Skin of body (tissue), 2 donors: Measurements from ENCODE around the gene CPPED1. TPM values are rescaled to one million over a fixed set of nuclear protein-coding genes. Genes with fewer than 3 reads are reported as not detected.
A peak's percentile ranks its signal among the peaks of the same experiment; 100 is the strongest.
"Not testable (repeated sequence)": the region's sequence is repeated elsewhere in the genome, so short reads cannot be mapped to it uniquely, and the experiment has no call there.

Source experiments
- DNase-seq: peaks from one replicate; lab custom pipeline; 2025; lab: John Stamatoyannopoulos, UW
- total RNA-seq: library from RNA; depleted of rRNA; stranded (reverse); fragments of >200 nt; gene quantifications from one replicate; pipeline ENCODE4 v1.2.3, GENCODE V29; 2014

Gene CPPED1
- total RNA-seq, 1 donor from 2014 or later, result 7.4 TPM

- no peak for DNase-seq
These were observed 1.0 kb downstream of the CPPED1 start for GRCh38 chr16:12802661-12803060.

GRCh38 chr16:12802048-12802447, 1.6 kb downstream of the CPPED1 start:
- no peak for DNase-seq

- no peak for DNase-seq
These were observed 2.1 kb downstream of the CPPED1 start for GRCh38 chr16:12801511-12802042.

GRCh38 chr16:12800817-12801216, 2.9 kb downstream of the CPPED1 start:
- no peak for DNase-seq

GRCh38 chr16:12799996-12800395, 3.7 kb downstream of the CPPED1 start:
- not testable (repeated sequence) for DNase-seq

GRCh38 chr16:12798846-12799245, 4.8 kb downstream of the CPPED1 start:
- DNase-seq, result no peak

- no peak for DNase-seq
These were observed 5.5 kb downstream of the CPPED1 start for GRCh38 chr16:12798171-12798570.

- DNase-seq, result no peak
These were observed 7.2 kb downstream of the CPPED1 start for GRCh38 chr16:12796498-12796897.

- no peak for DNase-seq
These were observed 8.9 kb downstream of the CPPED1 start for GRCh38 chr16:12794486-12795387.

GRCh38 chr16:12793865-12794240, 9.8 kb downstream of the CPPED1 start:
- DNase-seq, result no peak

GRCh38 chr16:12793120-12793864, 10.4 kb downstream of the CPPED1 start:
- DNase-seq, result no peak

- not testable (repeated sequence) for DNase-seq
These were observed 11.2 kb downstream of the CPPED1 start for GRCh38 chr16:12792528-12792927.

- DNase-seq, result no peak
These were observed 12.3 kb downstream of the CPPED1 start for GRCh38 chr16:12791340-12791739.

GRCh38 chr16:12788758-12789157, 14.9 kb downstream of the CPPED1 start:
- DNase-seq, result peak; percentile 47

GRCh38 chr16:12786081-12786480, 17.6 kb downstream of the CPPED1 start:
- no peak for DNase-seq

GRCh38 chr16:12784076-12784475, 19.6 kb downstream of the CPPED1 start:
- DNase-seq, result no peak

GRCh38 chr16:12781777-12782176, 21.9 kb downstream of the CPPED1 start:
- no peak for DNase-seq

GRCh38 chr16:12780467-12780866, 23.2 kb downstream of the CPPED1 start:
- no peak for DNase-seq

GRCh38 chr16:12778726-12779125, 25.0 kb downstream of the CPPED1 start:
- no peak for DNase-seq

- DNase-seq, result no peak
These were observed 27.9 kb downstream of the CPPED1 start for GRCh38 chr16:12775656-12776236.

- DNase-seq, result no peak
These were observed 30.5 kb downstream of the CPPED1 start for GRCh38 chr16:12773221-12773620.

GRCh38 chr16:12771341-12771798, 32.3 kb downstream of the CPPED1 start:
- no peak for DNase-seq
